SH-SY5Y (cell line): ENCODE results near the gene CEP104.

Experiments used
- GATA2 ChIP-seq: IDR thresholded peaks from 2 replicates; pipeline ENCODE4 v1.6.1; 2011; ENCODE audit warnings: mild to moderate bottlenecking, low read depth, low read length
- GATA3 ChIP-seq: IDR thresholded peaks from 2 replicates; pipeline ENCODE4 v1.6.1; 2011; ENCODE audit warnings: low read depth, mild to moderate bottlenecking, low read length, moderate library complexity

- TF ChIP-seq GATA3 (no peak), GATA2 (no peak)
Observed at GRCh38 chr1:3763351-3764125, 93.5 kb downstream of the CEP104 start.
